ENCODE results near the gene PLIN3. TPM values are rescaled to one million over a fixed set of nuclear protein-coding genes. Genes with fewer than 3 reads are reported as not detected.
"Not testable (repeated sequence)": the region's sequence is repeated elsewhere in the genome, so short reads cannot be mapped to it uniquely, and the experiment has no call there.

Gene PLIN3
- total RNA-seq, 1 experiment from 2014 or later: 157 TPM

- CTCF ChIA-PET: interaction anchor here (1.7 kb wide), 1 partner anchor 59 kb away, joined by 33 read pairs; no protein-coding TSS in a partner anchor
- peak; percentile 5; the same call in 1 of the 2 replicates for ATAC-seq
- H3K27ac ChIP-seq (ENCODE audit: low read length): peak overlapping the region; percentile 71
- H3K9me3 ChIP-seq (ENCODE audit: control insufficient read depth, insufficient read depth, low read depth, low read length); intact Hi-C loops (cut with micrococcal nuclease; ENCODE audit: unreplicated experiment); in situ Hi-C loops (cut with HindIII; ENCODE audit: low pct_unique_long_range_greater_than_20kb, low sequenced_read_pairs); BruUV-seq (replicated peaks); DNase-seq (ENCODE audit: low read depth, low spot score); H3K36me3 ChIP-seq (ENCODE audit: control insufficient read depth, insufficient read depth, low read length); H3K27me3 ChIP-seq (ENCODE audit: control insufficient read depth, insufficient read depth, low read length); POLR2A ChIA-PET: not testable (repeated sequence)
- peak overlapping the region; percentile 58 to 68 for H3K4me3 ChIP-seq (ENCODE audit: low read depth in 2 of 2, low read length in 2 of 2)
- H3K4me1 ChIP-seq (ENCODE audit: control insufficient read depth, insufficient read depth, low read length): peaks cover 11% of the 10 kb centered on the region
These were observed 75.2 kb downstream of the PLIN3 start for GRCh38 chr19:4792019-4792865.

GRCh38 chr19:4791183-4792018 lies 76.1 kb downstream of the PLIN3 start, which contains the start of gene FEM1A:
Gene FEM1A, plus strand, starts transcription at chr19:4791734. Its CDS starts 121 bp downstream, at chr19:4791855.
- H3K4me3 ChIP-seq (ENCODE audit: low read depth in 2 of 2, low read length in 2 of 2): peak within 1 kb of the TSS; percentile 68 to 69
- TF ChIP-seq REST (IDR thresholded peaks at IDR 0.05; ENCODE audit: insufficient read depth in 1 of 2, low read depth in 2 of 2, low read length in 1 of 2) (no peak), SIN3A (IDR thresholded peaks at IDR 0.05; ENCODE audit: borderline replicate concordance, insufficient read depth, low read depth, low read length) (no peak), CTCF (IDR thresholded peaks at IDR 0.05) (peak; percentile 96), TCF7L2 (IDR thresholded peaks at IDR 0.05; ENCODE audit: low read depth, low read length) (no peak), POLR2AphosphoS5 (IDR thresholded peaks at IDR 0.05; ENCODE audit: low read depth, low read length) (no peak; the same call in 1 of the 2 replicates)
- BruUV-seq (replicated peaks): no TSS peak
- peaks cover 11% of the 10 kb centered on the region for H3K4me1 ChIP-seq (ENCODE audit: control insufficient read depth, insufficient read depth, low read length)
- DNase-seq (ENCODE audit: low read depth, low spot score) (peak; percentile 99), ATAC-seq (peak; percentile 98)
- intact Hi-C loops (cut with micrococcal nuclease; ENCODE audit: unreplicated experiment) (loop anchor here (2.0 kb wide), 1 partner anchor 59 kb away; no protein-coding TSS in a partner anchor), in situ Hi-C loops (cut with HindIII; ENCODE audit: low pct_unique_long_range_greater_than_20kb, low sequenced_read_pairs) (no loop called here)
- POLR2A ChIA-PET: interaction anchor here (0.5 to 0.6 kb wide), 2 partner anchors 63 to 65 kb away, joined by 3 to 14 read pairs; no protein-coding TSS in a partner anchor
- H3K27ac ChIP-seq (ENCODE audit: low read length): peak within 1 kb of the TSS; percentile 77
- no peaks in the 10 kb centered on the region for H3K9me3 ChIP-seq (ENCODE audit: control insufficient read depth, insufficient read depth, low read depth, low read length)
- H3K27me3 ChIP-seq (ENCODE audit: control insufficient read depth, insufficient read depth, low read length): no peaks in the 10 kb centered on the region
- CTCF ChIA-PET: interaction anchor here (0.6 to 1.7 kb wide), 14 partner anchors 25 to 1811 kb away, joined by 3 to 33 read pairs (median 5); no protein-coding TSS in a partner anchor
- no peaks in the 10 kb centered on the region for H3K36me3 ChIP-seq (ENCODE audit: control insufficient read depth, insufficient read depth, low read length)

Other genes with a start within 250 kb of the PLIN3 start
- 4.8 TPM for gene TNFAIP8L1, start 228.2 kb downstream of the PLIN3 start, total RNA-seq (2021; ENCODE audit: unreplicated experiment)
- 78.1 TPM for gene MYDGF, start 197.3 kb downstream of the PLIN3 start, total RNA-seq (2021; ENCODE audit: unreplicated experiment)
- gene DPP9, start 143.8 kb downstream of the PLIN3 start, total RNA-seq (2021; ENCODE audit: unreplicated experiment): 108 TPM
- gene FEM1A, start 75.9 kb downstream of the PLIN3 start, total RNA-seq (2021; ENCODE audit: unreplicated experiment): 13.4 TPM
- 12.2 TPM for gene TICAM1, start 36.0 kb downstream of the PLIN3 start, total RNA-seq (2021; ENCODE audit: unreplicated experiment)
- gene ARRDC5, start 35.2 kb upstream of the PLIN3 start, total RNA-seq (2021; ENCODE audit: unreplicated experiment): not detected
- 53.6 TPM for gene UHRF1, start 41.8 kb upstream of the PLIN3 start, total RNA-seq (2021; ENCODE audit: unreplicated experiment)
- gene KDM4B, start 101.4 kb upstream of the PLIN3 start, total RNA-seq (2021; ENCODE audit: unreplicated experiment): 18.4 TPM

All from Panc1 (cell line).